Measurements from ENCODE around the gene BLOC1S1.

GRCh38 chr12:55733021-55733555 lies 17.2 kb downstream of the BLOC1S1 start:
- no peak for TF ChIP-seq CTCF (conservative IDR thresholded peaks at IDR 0.05; ENCODE audit: low read depth, low read length)
- no peak for TF ChIP-seq EZH2 (IDR thresholded peaks at IDR 0.05; ENCODE audit: borderline replicate concordance, low read depth, low read length, poor library complexity, severe bottlenecking)

All from A673 (cell line).